HL-60 (cell line): ENCODE measurements around the gene TMC1.
"Not testable (repeated sequence)": the region's sequence is repeated elsewhere in the genome, so short reads cannot be mapped to it uniquely, and the experiment has no call there.

Experiments
- DNase-seq, 2 experiments: peaks; one replicate each; pipeline ENCODE4 v3.0.0-alpha.2; 2010 to 2020; ENCODE audit warnings: low read depth in 1 of 2, low spot score in 1 of 2
- H3K27ac ChIP-seq: fragments of 250-450 bp; sonication (Bioruptor Pico); replicated peaks from 2 replicates; pipeline ENCODE4 v1.5.1; 2020; ENCODE audit warnings: mild to moderate bottlenecking, moderate library complexity
- H3K27me3 ChIP-seq: fragments of 250-450 bp; sonication (Bioruptor Pico); 2 replicates; pipeline ENCODE4 v1.5.1; 2021; ENCODE audit warnings: mild to moderate bottlenecking, moderate library complexity; ENCODE audit not compliant: insufficient read depth, poor library complexity, severe bottlenecking
- H3K4me3 ChIP-seq: replicated peaks from 2 replicates; pipeline ENCODE4 v1.5.1; 2011; ENCODE audit warnings: mild to moderate bottlenecking, control low read depth, low read length; ENCODE audit not compliant: insufficient read depth
- CTCF ChIP-seq: IDR thresholded peaks from one replicate; pipeline ENCODE4 v1.5.1; 2011; ENCODE audit warnings: low read length, control low read depth, inconsistent platforms; ENCODE audit not compliant: insufficient read depth
- GABPA ChIP-seq: IDR thresholded peaks from 2 replicates; pipeline ENCODE4 v1.6.1; 2012; ENCODE audit warnings: low read depth
- POLR2AphosphoS5 ChIP-seq: IDR thresholded peaks from 2 replicates; pipeline ENCODE4 v1.6.1; 2012; ENCODE audit warnings: low read depth
- REST ChIP-seq: IDR thresholded peaks from 2 replicates; pipeline ENCODE4 v1.6.1; 2012; ENCODE audit warnings: low read depth; ENCODE audit not compliant: insufficient replicate concordance
- SPI1 ChIP-seq: IDR thresholded peaks from 2 replicates; pipeline ENCODE4 v1.6.1; 2012; ENCODE audit warnings: low read depth, mild to moderate bottlenecking, borderline replicate concordance

The TMC1 gene

GRCh38 chr9:72538921-72539702, 17.7 kb downstream of the TMC1 start:
- H3K27ac ChIP-seq = no peak overlapping the region

GRCh38 chr9:72539824-72540347, 18.5 kb downstream of the TMC1 start:
- TF ChIP-seq GABPA = no peak
- no peak for TF ChIP-seq SPI1
- TF ChIP-seq REST = no peak
- H3K27me3 ChIP-seq = no peaks in the 10 kb centered on the region
- no peak overlapping the region for H3K4me3 ChIP-seq
- no peak overlapping the region for H3K27ac ChIP-seq
- no peak for DNase-seq

More at GRCh38 chr9:72538921-72539702, 17.7 kb downstream of the TMC1 start:
- no peaks in the 10 kb centered on the region for H3K27me3 ChIP-seq
- TF ChIP-seq CTCF (no peak), REST (no peak), POLR2AphosphoS5 (no peak), SPI1 (no peak), GABPA (no peak)
- H3K4me3 ChIP-seq = no peak overlapping the region
- DNase-seq = no peak

- no peak for DNase-seq
- Histone ChIP-seq H3K27ac (no peak overlapping the region), H3K4me3 (no peak overlapping the region), H3K27me3 (no peaks in the 10 kb centered on the region)
- TF ChIP-seq SPI1 (no peak), GABPA (no peak), POLR2AphosphoS5 (no peak), REST (no peak), CTCF (no peak)
These were observed 19.0 kb downstream of the TMC1 start for GRCh38 chr9:72540348-72540873.

GRCh38 chr9:72542537-72542833, 21.1 kb downstream of the TMC1 start:
- DNase-seq, H3K27me3 ChIP-seq, H3K27ac ChIP-seq, H3K4me3 ChIP-seq: not testable (repeated sequence)
